Parathyroid adenoma (tissue), 2 donors: ENCODE measurements around the gene INPP5A.

Source experiments
- H2AFZ ChIP-seq: fragments of 300-600 bp; sonication (generic); one replicate; pipeline ENCODE4 v1.7.0; 2017; ENCODE audit warnings: antibody characterized with exemption, mild to moderate bottlenecking
- H3K27ac ChIP-seq: fragments of 300-600 bp; sonication (generic); one replicate; pipeline ENCODE4 v1.7.0; 2017
- H3K27me3 ChIP-seq: fragments of 300-600 bp; sonication (generic); one replicate; pipeline ENCODE4 v1.7.0; 2017; ENCODE audit warnings: low read length; ENCODE audit not compliant: control insufficient read depth, insufficient read depth
- H3K36me3 ChIP-seq: fragments of 300-600 bp; sonication (generic); one replicate; pipeline ENCODE4 v1.7.0; 2017; ENCODE audit warnings: low read length; ENCODE audit not compliant: control insufficient read depth, insufficient read depth
- H3K4me1 ChIP-seq: fragments of 300-600 bp; sonication (generic); one replicate; pipeline ENCODE4 v1.7.0; 2017; ENCODE audit warnings: control low read depth
- H3K4me2 ChIP-seq: fragments of 300-600 bp; sonication (generic); one replicate; pipeline ENCODE4 v1.7.0; 2017; ENCODE audit warnings: low read length
- H3K4me3 ChIP-seq: fragments of 300-600 bp; sonication (generic); one replicate; pipeline ENCODE4 v1.7.0; 2017; ENCODE audit warnings: low read depth, low read length
- H3K79me2 ChIP-seq: fragments of 300-600 bp; sonication (generic); one replicate; pipeline ENCODE4 v1.7.0; 2017; ENCODE audit warnings: control low read depth
- H3K9ac ChIP-seq: fragments of 300-600 bp; sonication (generic); one replicate; pipeline ENCODE4 v1.7.0; 2017; ENCODE audit warnings: mild to moderate bottlenecking
- H3K9me3 ChIP-seq: fragments of 300-600 bp; sonication (generic); one replicate; pipeline ENCODE4 v1.7.0; 2017; ENCODE audit warnings: low read length; ENCODE audit not compliant: control insufficient read depth
- TF ChIP-seq, protein P1 (sequence below): fragments of 300-600 bp; sonication (generic); IDR thresholded peaks from one replicate; pipeline ENCODE4 v1.7.0; 2017; ENCODE audit warnings: antibody characterized with exemption, mild to moderate bottlenecking
- donor health status: primary hyperparathyroidism.

INPP5A gene

DNA sequence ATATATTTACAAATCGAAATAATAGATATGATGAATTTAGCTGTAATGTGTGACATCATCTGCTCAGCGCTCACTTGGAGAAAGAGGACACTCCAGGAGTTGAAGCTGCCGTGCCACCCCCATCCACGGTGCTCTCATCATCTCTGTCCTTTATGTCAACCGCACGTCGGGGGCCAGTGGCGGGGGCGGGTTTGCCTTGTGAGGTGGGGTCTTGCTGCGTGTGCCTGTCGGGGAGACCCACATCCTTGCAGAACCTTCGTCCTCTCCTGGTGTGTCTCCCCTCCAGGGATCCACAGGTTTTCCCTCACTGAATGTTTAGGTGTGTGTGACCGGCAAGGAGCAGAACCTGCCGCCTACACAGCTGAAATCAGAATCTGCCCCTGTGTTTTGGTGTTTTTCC, 71.6 kb downstream of the INPP5A start:
- no peaks in the 10 kb centered on the region for H3K4me1 ChIP-seq
- TF ChIP-seq, protein P1, sequence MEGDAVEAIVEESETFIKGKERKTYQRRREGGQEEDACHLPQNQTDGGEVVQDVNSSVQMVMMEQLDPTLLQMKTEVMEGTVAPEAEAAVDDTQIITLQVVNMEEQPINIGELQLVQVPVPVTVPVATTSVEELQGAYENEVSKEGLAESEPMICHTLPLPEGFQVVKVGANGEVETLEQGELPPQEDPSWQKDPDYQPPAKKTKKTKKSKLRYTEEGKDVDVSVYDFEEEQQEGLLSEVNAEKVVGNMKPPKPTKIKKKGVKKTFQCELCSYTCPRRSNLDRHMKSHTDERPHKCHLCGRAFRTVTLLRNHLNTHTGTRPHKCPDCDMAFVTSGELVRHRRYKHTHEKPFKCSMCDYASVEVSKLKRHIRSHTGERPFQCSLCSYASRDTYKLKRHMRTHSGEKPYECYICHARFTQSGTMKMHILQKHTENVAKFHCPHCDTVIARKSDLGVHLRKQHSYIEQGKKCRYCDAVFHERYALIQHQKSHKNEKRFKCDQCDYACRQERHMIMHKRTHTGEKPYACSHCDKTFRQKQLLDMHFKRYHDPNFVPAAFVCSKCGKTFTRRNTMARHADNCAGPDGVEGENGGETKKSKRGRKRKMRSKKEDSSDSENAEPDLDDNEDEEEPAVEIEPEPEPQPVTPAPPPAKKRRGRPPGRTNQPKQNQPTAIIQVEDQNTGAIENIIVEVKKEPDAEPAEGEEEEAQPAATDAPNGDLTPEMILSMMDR = no peak

DNA sequence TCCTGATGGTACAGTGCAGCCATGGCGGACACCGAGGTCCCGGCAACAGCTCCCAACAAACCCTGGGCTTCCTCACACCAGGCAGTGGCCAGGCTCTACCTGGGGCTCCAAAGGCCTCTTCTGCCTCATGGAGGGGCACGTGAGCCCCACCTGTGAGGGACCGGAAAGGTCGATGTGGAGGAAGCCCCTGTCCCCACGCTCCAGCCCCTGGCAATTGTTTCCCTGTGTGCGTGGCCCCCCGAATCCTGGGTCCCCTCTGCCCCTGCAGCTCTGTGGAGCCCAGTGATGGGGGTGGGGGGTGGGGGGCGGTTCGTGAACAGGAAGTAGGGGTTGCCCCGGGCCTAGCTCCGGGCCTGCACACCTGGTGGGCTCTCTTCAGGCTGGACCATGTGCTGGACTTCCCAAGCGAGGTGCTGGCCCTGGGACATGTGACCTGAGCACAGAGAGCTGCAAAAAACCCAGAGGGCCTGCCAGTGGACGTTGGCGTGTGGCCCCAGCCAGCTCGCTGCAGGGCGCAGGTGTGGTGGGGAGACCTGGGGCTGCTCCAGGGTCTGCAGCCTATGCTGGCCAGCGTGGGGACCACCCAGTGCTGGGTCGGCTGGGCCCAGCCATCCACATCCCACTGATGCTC, 72.6 kb downstream of the INPP5A start:
- no peaks in the 10 kb centered on the region for H3K4me1 ChIP-seq
- no peak overlapping the region for H3K4me2 ChIP-seq
- no peak overlapping the region for H3K9ac ChIP-seq
- no peak overlapping the region for H3K4me3 ChIP-seq
- no peak overlapping the region for H3K27ac ChIP-seq
- TF ChIP-seq, protein P1 = no peak
- no peaks in the 10 kb centered on the region for H3K36me3 ChIP-seq
- no peaks in the 10 kb centered on the region for H3K27me3 ChIP-seq
- H2AFZ ChIP-seq = no peak overlapping the region
- peaks cover 29% of the 10 kb centered on the region for H3K79me2 ChIP-seq
- no peaks in the 10 kb centered on the region for H3K9me3 ChIP-seq

More for the DNA sequence above, 71.6 kb downstream of the INPP5A start:
- H2AFZ ChIP-seq = no peak overlapping the region
- no peaks in the 10 kb centered on the region for H3K27me3 ChIP-seq
- no peak overlapping the region for H3K27ac ChIP-seq
- no peak overlapping the region for H3K4me2 ChIP-seq
- no peaks in the 10 kb centered on the region for H3K9me3 ChIP-seq
- peaks cover 36% of the 10 kb centered on the region for H3K79me2 ChIP-seq
- no peak overlapping the region for H3K4me3 ChIP-seq
- H3K36me3 ChIP-seq = no peaks in the 10 kb centered on the region
- no peak overlapping the region for H3K9ac ChIP-seq

DNA sequence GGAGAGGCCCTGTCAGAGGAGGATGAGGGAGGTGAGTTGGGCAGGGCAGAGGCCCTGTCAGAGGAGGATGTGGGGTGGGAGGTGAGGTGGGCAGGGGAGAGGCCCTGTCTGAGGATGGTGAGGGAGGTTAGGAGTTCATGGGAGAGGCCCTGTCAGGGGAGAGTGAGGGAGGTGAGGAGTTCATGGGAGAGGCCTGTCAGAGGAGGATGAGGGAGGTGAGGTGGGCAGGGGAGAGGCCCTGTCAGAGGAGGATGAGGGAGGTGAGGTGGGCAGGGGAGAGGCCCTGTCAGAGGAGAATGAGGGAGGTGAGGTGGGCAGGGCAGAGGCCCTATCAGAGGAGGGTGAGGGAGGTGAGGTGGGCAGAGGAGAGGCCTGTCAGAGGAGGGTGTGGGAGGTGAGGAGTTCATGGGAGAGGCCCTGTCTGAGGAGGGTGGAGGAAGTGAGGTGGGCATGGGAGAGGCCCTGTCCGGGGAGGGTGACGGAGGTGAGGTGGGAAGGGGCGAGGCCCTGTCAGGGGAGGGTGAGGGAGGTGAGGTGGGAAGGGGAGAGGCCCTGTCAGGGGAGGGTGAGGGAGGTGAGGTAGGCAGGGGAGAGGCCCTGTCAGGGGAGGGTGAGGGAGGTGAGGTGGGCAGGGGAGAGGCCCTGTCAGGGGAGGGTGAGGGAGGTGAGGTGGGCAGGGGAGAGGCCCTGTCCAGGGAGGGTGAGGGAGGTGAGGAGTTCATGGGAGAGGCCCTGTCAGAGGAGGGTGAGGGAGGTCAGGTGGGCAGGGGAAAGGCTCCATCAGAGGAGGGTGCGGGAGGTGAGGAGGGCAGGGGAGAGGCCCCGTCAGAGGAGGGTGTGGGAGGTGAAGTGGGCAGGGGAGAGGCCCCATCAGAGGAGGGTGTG, 73.7 kb downstream of the INPP5A start:
- Histone ChIP-seq H3K9ac (no peak overlapping the region), H2AFZ (no peak overlapping the region), H3K4me1 (no peaks in the 10 kb centered on the region), H3K79me2 (peaks cover 22% of the 10 kb centered on the region), H3K4me3 (no peak overlapping the region), H3K9me3 (no peaks in the 10 kb centered on the region), H3K36me3 (no peaks in the 10 kb centered on the region), H3K4me2 (no peak overlapping the region), H3K27me3 (no peaks in the 10 kb centered on the region), H3K27ac (no peak overlapping the region)
- TF ChIP-seq, protein P1 = no peak

DNA sequence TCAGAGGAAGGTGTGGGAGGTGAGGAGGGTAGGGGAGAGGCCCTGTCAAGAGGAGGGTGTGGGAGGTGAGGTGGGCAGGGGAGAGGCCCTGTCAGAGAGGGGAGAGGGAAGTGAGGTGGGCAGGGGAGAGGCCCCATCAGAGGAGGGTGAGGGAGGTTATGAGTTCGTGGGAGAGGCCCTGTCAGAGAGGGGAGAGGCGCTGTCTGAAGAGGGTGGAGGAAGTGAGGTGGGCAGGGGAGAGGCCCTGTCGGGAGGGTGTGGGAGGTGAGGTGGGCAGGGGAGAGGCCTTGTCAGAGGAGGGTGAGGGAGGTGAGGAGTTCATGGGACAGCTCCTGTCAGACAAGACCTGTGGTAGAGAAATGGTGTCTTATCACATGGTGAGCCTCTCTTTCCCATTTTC, 74.4 kb downstream of the INPP5A start:
- Histone ChIP-seq H2AFZ (no peak overlapping the region), H3K79me2 (peaks cover 16% of the 10 kb centered on the region), H3K27me3 (no peaks in the 10 kb centered on the region), H3K4me1 (no peaks in the 10 kb centered on the region), H3K27ac (no peak overlapping the region), H3K9me3 (no peaks in the 10 kb centered on the region), H3K4me3 (no peak overlapping the region), H3K4me2 (no peak overlapping the region), H3K9ac (no peak overlapping the region), H3K36me3 (no peaks in the 10 kb centered on the region)
- TF ChIP-seq, protein P1 = no peak
